H1 (cell line): ENCODE measurements around the gene RBM14. TPM values are rescaled to one million over a fixed set of nuclear protein-coding genes. Genes with fewer than 3 reads are reported as not detected.

Source experiments
- CTCF ChIA-PET: fragments of 300-600 bp; sonication (Branson Sonifier 250); formaldehyde crosslinking; loops from one replicate; lab custom pipeline; 2021; ENCODE audit not compliant: partially characterized antibody; lab: Charles Lee
- POLR2A ChIA-PET: fragments of 300-600 bp; sonication (Branson Sonifier 250); formaldehyde crosslinking; loops from one replicate; lab custom pipeline; 2021; ENCODE audit warnings: inconsistent platforms; ENCODE audit not compliant: partially characterized antibody; lab: Charles Lee
- DNase-seq, 2 experiments: peaks; one replicate each; pipeline versions ENCODE4 v3.0.0 to v3.0.0-alpha.2; 2010 to 2022; ENCODE audit warnings: low spot score in 2 of 2, low read depth in 1 of 2, mixed read lengths in 1 of 2
- FAIRE-seq: peaks from 2 replicates; lab custom pipeline; 2011; peaks lifted over from hg19 to GRCh38; lab: Jason Lieb, UNC
- H2AFZ ChIP-seq: 2 replicates; pipeline ENCODE4 v1.8.1; 2012; ENCODE audit warnings: low read length, inconsistent platforms
- H2AK5ac ChIP-seq: 2 replicates; pipeline ENCODE4 v1.6.1; 2013; ENCODE audit warnings: low read depth, low read length
- H2BK120ac ChIP-seq: replicated peaks from 2 replicates; pipeline ENCODE3; 2013; ENCODE audit warnings: low read depth, low read length, inconsistent platforms
- H2BK12ac ChIP-seq: 2 replicates; pipeline ENCODE4 v1.6.1; 2013; ENCODE audit warnings: low read depth, low read length
- H2BK15ac ChIP-seq: 2 replicates; pipeline ENCODE4 v1.6.1; 2013; ENCODE audit warnings: low read length
- H2BK20ac ChIP-seq: 2 replicates; pipeline ENCODE4 v1.6.1; 2013; ENCODE audit warnings: low read length
- H2BK5ac ChIP-seq: 2 replicates; pipeline ENCODE4 v1.6.1; 2013; ENCODE audit warnings: low read depth, low read length
- H3K14ac ChIP-seq: 2 replicates; pipeline ENCODE4 v1.6.1; 2013; ENCODE audit warnings: inconsistent platforms; ENCODE audit not compliant: insufficient read length
- H3K18ac ChIP-seq: 2 replicates; pipeline ENCODE4 v1.6.1; 2013; ENCODE audit warnings: low read length; ENCODE audit errors: extremely low read depth
- H3K23ac ChIP-seq: 2 replicates; pipeline ENCODE4 v1.6.1; 2013; ENCODE audit warnings: inconsistent platforms; ENCODE audit not compliant: insufficient read length
- H3K23me2 ChIP-seq: 2 replicates; pipeline ENCODE4 v1.6.1; 2013; ENCODE audit warnings: low read depth, low read length
- H3K27ac ChIP-seq: 2 replicates; pipeline ENCODE4 v1.6.1; 2011; ENCODE audit warnings: low read depth, low read length, inconsistent platforms
- H3K27me3 ChIP-seq, 4 experiments: replicated peaks in 1 of 4; 1 replicate in 1 of 4; 2 replicates in 3 of 4; pipeline versions ENCODE4 v1.6.1 to v1.8.1; 2011 to 2013; ENCODE audit warnings: low read length in 3 of 4, mild to moderate bottlenecking in 3 of 4, inconsistent platforms in 2 of 4, mixed read lengths in 2 of 4, moderate library complexity in 1 of 4; ENCODE audit not compliant: control insufficient read depth in 3 of 4, insufficient read depth in 3 of 4; ENCODE audit errors: extremely low read depth in 1 of 4
- H3K36me3 ChIP-seq, 4 experiments: 2 replicates each; pipeline versions ENCODE4 v1.6.1 to v1.8.1; 2011 to 2013; ENCODE audit warnings: mild to moderate bottlenecking in 4 of 4, low read length in 3 of 4, moderate library complexity in 2 of 4, control low read depth in 1 of 4, inconsistent platforms in 1 of 4; ENCODE audit not compliant: insufficient read depth in 4 of 4, control insufficient read depth in 2 of 4
- H3K4ac ChIP-seq: replicated peaks from 2 replicates; pipeline ENCODE3; 2013; ENCODE audit warnings: low read length, low read depth, mixed read lengths, inconsistent platforms; ENCODE audit not compliant: insufficient read length
- H3K4me1 ChIP-seq, 4 experiments: replicated peaks in 1 of 4; 1 replicate in 1 of 4; 2 replicates in 3 of 4; pipeline versions ENCODE4 v1.6.1 to v1.8.1; 2011 to 2013; ENCODE audit warnings: low read length in 3 of 4, inconsistent platforms in 2 of 4, mixed read lengths in 1 of 4; ENCODE audit not compliant: insufficient read depth in 4 of 4, control insufficient read depth in 3 of 4
- H3K4me2 ChIP-seq, 2 experiments: 2 replicates each; pipeline versions ENCODE4 v1.6.1 to v1.8.1; 2011 to 2013; ENCODE audit warnings: low read depth in 2 of 2, low read length in 2 of 2, control low read depth in 1 of 2, inconsistent platforms in 1 of 2, mild to moderate bottlenecking in 1 of 2; ENCODE audit not compliant: insufficient read depth in 1 of 2
- H3K4me3 ChIP-seq, 4 experiments: fragments of 200-600, 300-600 bp in 1 of 4; sonication (generic), shearing (Covaris generic), sonication (Bioruptor Twin) in 1 of 4; 2 replicates each; pipeline versions ENCODE4 v1.5.1 to v1.8.1; 2011 to 2016; ENCODE audit warnings: low read length in 4 of 4, low read depth in 3 of 4, control low read depth in 2 of 4, inconsistent platforms in 2 of 4, mild to moderate bottlenecking in 2 of 4, mixed read lengths in 1 of 4, moderate library complexity in 1 of 4; ENCODE audit not compliant: insufficient read depth in 2 of 4; ENCODE audit errors: extremely low read depth in 1 of 4
- H3K56ac ChIP-seq: replicated peaks from 2 replicates; pipeline ENCODE3; 2013; ENCODE audit warnings: low read depth, mild to moderate bottlenecking, mixed read lengths, low read length, inconsistent platforms; ENCODE audit not compliant: insufficient read length
- H3K79me1 ChIP-seq: 2 replicates; pipeline ENCODE4 v1.6.1; 2013; ENCODE audit warnings: low read depth, low read length, control low read depth
- H3K79me2 ChIP-seq, 2 experiments: 2 replicates each; pipeline versions ENCODE4 v1.6.1 to v1.8.1; 2012 to 2013; ENCODE audit warnings: low read length in 2 of 2, mild to moderate bottlenecking in 2 of 2, inconsistent platforms in 1 of 2; ENCODE audit not compliant: insufficient read depth in 2 of 2, control insufficient read depth in 1 of 2
- H3K9ac ChIP-seq, 4 experiments: replicated peaks in 1 of 4; 1 replicate in 1 of 4; 2 replicates in 3 of 4; pipeline versions ENCODE4 v1.6.1 to v1.8.1; 2011 to 2013; ENCODE audit warnings: low read depth in 3 of 4, low read length in 3 of 4, control low read depth in 2 of 4, mild to moderate bottlenecking in 2 of 4, moderate library complexity in 2 of 4, inconsistent platforms in 1 of 4; ENCODE audit errors: extremely low read depth in 1 of 4
- H3K9me3 ChIP-seq, 2 experiments: 2 replicates each; pipeline versions ENCODE4 v1.6.1 to v1.8.1; 2012 to 2013; ENCODE audit warnings: mild to moderate bottlenecking in 2 of 2, moderate library complexity in 2 of 2, control low read depth in 1 of 2, inconsistent platforms in 1 of 2, low read depth in 1 of 2, low read length in 1 of 2, mixed read lengths in 1 of 2; ENCODE audit not compliant: insufficient read depth in 2 of 2
- H4K20me1 ChIP-seq, 2 experiments: replicated peaks in 1 of 2; 2 replicates each; pipeline versions ENCODE3 to v1.8.1; 2011 to 2013; ENCODE audit warnings: inconsistent platforms in 2 of 2, low read length in 2 of 2, mild to moderate bottlenecking in 1 of 2; ENCODE audit not compliant: insufficient read depth in 2 of 2, control insufficient read depth in 1 of 2
- H4K5ac ChIP-seq: 2 replicates; pipeline ENCODE4 v1.6.1; 2013; ENCODE audit warnings: low read length, low read depth, mixed read lengths, inconsistent platforms; ENCODE audit not compliant: insufficient read length
- H4K8ac ChIP-seq: 2 replicates; pipeline ENCODE4 v1.8.0; 2013; ENCODE audit warnings: mild to moderate bottlenecking, moderate library complexity, low read length, inconsistent platforms; ENCODE audit not compliant: insufficient read depth; ENCODE audit errors: extremely low read depth
- H4K91ac ChIP-seq: replicated peaks from 2 replicates; pipeline ENCODE3; 2013; ENCODE audit warnings: low read length, mixed read lengths, inconsistent platforms; ENCODE audit not compliant: insufficient read length
- BRCA1 ChIP-seq: IDR thresholded peaks from 2 replicates; pipeline ENCODE4 v1.6.1; 2012; ENCODE audit warnings: low read depth, low read length, improper control_type of control experiment
- GABPA ChIP-seq: IDR thresholded peaks from 2 replicates; pipeline ENCODE4 v1.6.1; 2011; ENCODE audit warnings: mild to moderate bottlenecking, low read length, moderate library complexity, borderline replicate concordance; ENCODE audit not compliant: insufficient read depth
- SAP30 ChIP-seq: fragments of 300-600 bp; sonication (generic); IDR thresholded peaks from 2 replicates; pipeline ENCODE4 v1.7.1; 2012; ENCODE audit warnings: low read length, moderate library complexity, mild to moderate bottlenecking, inconsistent platforms; ENCODE audit not compliant: insufficient read depth, insufficient replicate concordance
- SP2 ChIP-seq: IDR thresholded peaks from 2 replicates; pipeline ENCODE4 v1.6.1; 2012; ENCODE audit warnings: mild to moderate bottlenecking, low read length, inconsistent platforms
- TEAD4 ChIP-seq: IDR thresholded peaks from 2 replicates; pipeline ENCODE4 v1.6.1; 2012; ENCODE audit warnings: low read depth, low read length, inconsistent platforms, mixed read lengths
- ZNF274 ChIP-seq: IDR thresholded peaks from 2 replicates; pipeline ENCODE4 v1.7.0; 2012; ENCODE audit warnings: low read length, borderline replicate concordance; ENCODE audit errors: extremely low read depth
- WGBS, 2 experiments: shearing (Covaris generic) in 1 of 2; methylation state at CpG; one replicate each; pipeline versions ENCODE4 v1.1.6 to v1.1.7; 2013 to 2015; ENCODE audit warnings: low lambda C conversion rate in 2 of 2, mixed read lengths in 2 of 2, inconsistent platforms in 1 of 2, low coverage in 1 of 2, missing lambda C conversion rate in 1 of 2; ENCODE audit not compliant: insufficient replicate concordance in 2 of 2, insufficient coverage in 1 of 2, insufficient read length in 1 of 2; ENCODE audit errors: extremely low coverage in 1 of 2, missing lambda C conversion rate in 1 of 2; 5-methylcytosine and 5-hydroxymethylcytosine counted together
- polyA plus RNA-seq, 7 experiments: library from polyadenylated mRNA; depleted of rRNA in 3 of 7; stranded (reverse) in 5 of 7; unstranded in 2 of 7; fragments of >200 nt in 5 of 7; fragments of 200-250 nt in 2 of 7; gene quantifications; 1 replicate in 5 of 7; 2 replicates in 1 of 7; 4 replicates in 1 of 7; pipeline versions ENCODE4 v1.2.1 to v1.2.3, GENCODE V29; 2011 to 2013; ENCODE audit warnings: missing spikeins in 2 of 7, mixed read lengths in 2 of 7
- total RNA-seq: library from RNA; stranded (reverse); fragmentation: NEBNext Ultra II Directional; extraction: Animal tissue kit (Norgen Biotek cat#: 25700); gene quantifications from 2 replicates; pipeline ENCODE4 v1.2.1, GENCODE V29; 2021

RBM14 gene
- total and polyA plus RNA-seq, 2 of the 8 experiments (the other 6 are each of a cell fraction or from before 2014, with no cell fraction given), result 67.2 to 142 TPM

DNA sequence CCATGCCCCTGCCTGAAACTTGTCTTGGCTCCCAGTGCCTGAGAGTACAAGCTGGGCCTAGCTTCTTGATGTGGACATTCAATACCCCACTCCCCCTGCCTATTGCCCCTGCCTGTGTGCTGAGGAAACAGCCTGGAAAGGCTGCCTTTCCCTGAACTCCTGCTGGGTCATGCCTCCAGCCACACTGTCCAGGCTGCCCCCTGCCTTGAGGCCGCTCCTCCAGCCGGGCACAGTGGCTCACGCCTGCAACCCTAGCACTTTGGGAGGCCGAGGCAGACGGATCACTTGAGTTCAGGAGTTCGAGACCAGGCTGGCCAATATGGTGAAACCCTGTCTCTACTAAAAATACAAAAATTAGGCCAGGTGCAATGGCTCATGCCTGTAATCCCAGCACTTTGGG lies 13.4 kb upstream of the RBM14 start:
- Histone ChIP-seq H4K8ac (no peak overlapping the region), H2BK15ac (no peak overlapping the region), H3K18ac (no peak overlapping the region), H2AFZ (no peak overlapping the region), H3K79me2 (no peaks in the 10 kb centered on the region), H2AK5ac (no peak overlapping the region), H4K20me1 (peaks cover 0 to 4% of the 10 kb centered on the region in 2 experiments), H4K91ac (no peak overlapping the region), H3K56ac (no peak overlapping the region), H3K27me3 (no peaks in the 10 kb centered on the region), H3K4me1 (no peaks in the 10 kb centered on the region), H3K14ac (no peak overlapping the region), H4K5ac (no peak overlapping the region), H3K9ac (no peak overlapping the region), H2BK120ac (no peak overlapping the region), H3K23me2 (no peaks in the 10 kb centered on the region), H3K36me3 (peaks cover 14 to 38% (median 25%) of the 10 kb centered on the region in 4 experiments; a peak in 7 of 8 replicates), H3K79me1 (no peaks in the 10 kb centered on the region), H3K4ac (no peak overlapping the region), H2BK20ac (no peak overlapping the region), H2BK5ac (no peak overlapping the region), H3K4me3 (no peak overlapping the region), H3K27ac (no peak overlapping the region), H3K9me3 (no peaks in the 10 kb centered on the region), H3K4me2 (no peak overlapping the region), H3K23ac (no peak overlapping the region), H2BK12ac (no peak overlapping the region)
- ChIA-PET CTCF (interaction anchor here (1.3 kb wide), 1 partner anchor 16 kb away, joined by 3 read pairs; no protein-coding TSS in a partner anchor), POLR2A (interaction anchor here (65.3 kb wide), 1 partner anchor 40 kb away, joined by 2165 read pairs; the partner anchor contains the start of genes RBM14 and RBM4)
- no peak for FAIRE-seq
- no peak for DNase-seq
- TF ChIP-seq SP2 (no peak), ZNF274 (no peak), BRCA1 (no peak), SAP30 (no peak), TEAD4 (no peak), GABPA (no peak)
- 90% methylated on average over 6 of the region's 6 CpGs; no CpG with 5 or more reads in 1 of the 2 experiments for WGBS, 2 experiments
